ENCODE data around the gene RASD1. TPM values are rescaled to one million over a fixed set of nuclear protein-coding genes. Genes with fewer than 3 reads are reported as not detected.

RASD1 gene
- total RNA-seq, 1 donor from 2014 or later, result 1.0 TPM

- ATAC-seq (ENCODE audit: low read depth), result no peak
- CTCF ChIA-PET, result no interaction called here
Observed at GRCh38 chr17:17502741-17503565, 6.8 kb upstream of the RASD1 start.

GRCh38 chr17:17500999-17501605 lies 4.9 kb upstream of the RASD1 start:
- TF ChIP-seq CTCF (IDR thresholded peaks at IDR 0.05), result no peak
- Mint-ChIP-seq H3K36me3 (ENCODE audit: low read depth) (no peaks in the 10 kb centered on the region), H3K27me3 (peaks cover 3% of the 10 kb centered on the region), H3K4me3 (no peak overlapping the region), H3K4me1 (peaks cover 3% of the 10 kb centered on the region), H3K27ac (no peak overlapping the region), H3K9me3 (no peaks in the 10 kb centered on the region)
- CTCF ChIA-PET, result no interaction called here
- POLR2A ChIA-PET, result no interaction called here
- DNase-seq (no peak), ATAC-seq (ENCODE audit: low read depth) (no peak)
- intact Hi-C loops (cut with micrococcal nuclease), result no loop called here

More at GRCh38 chr17:17502741-17503565, 6.8 kb upstream of the RASD1 start:
- intact Hi-C loops (cut with micrococcal nuclease), result no loop called here
- no peaks in the 10 kb centered on the region for H3K36me3 Mint-ChIP-seq (ENCODE audit: low read depth)
- no peak overlapping the region for H3K27ac Mint-ChIP-seq
- H3K27me3 Mint-ChIP-seq, result peaks cover 3% of the 10 kb centered on the region
- H3K9me3 Mint-ChIP-seq, result no peaks in the 10 kb centered on the region
- no peak for TF ChIP-seq CTCF (IDR thresholded peaks at IDR 0.05)
- H3K4me3 Mint-ChIP-seq, result no peak overlapping the region
- POLR2A ChIA-PET, result no interaction called here
- H3K4me1 Mint-ChIP-seq, result no peaks in the 10 kb centered on the region
- no peak for DNase-seq

- intact Hi-C loops (cut with micrococcal nuclease), result loop anchor here (10.0 kb wide), 1 partner anchor 65 kb away; no protein-coding TSS in a partner anchor
- no peak overlapping the region for H3K4me3 Mint-ChIP-seq
- peaks cover 10% of the 10 kb centered on the region for H3K27me3 Mint-ChIP-seq
- no peaks in the 10 kb centered on the region for H3K9me3 Mint-ChIP-seq
- CTCF ChIA-PET, result no interaction called here
- DNase-seq (no peak), ATAC-seq (ENCODE audit: low read depth) (no peak)
- H3K4me1 Mint-ChIP-seq, result peaks cover 13% of the 10 kb centered on the region
- H3K27ac Mint-ChIP-seq, result no peak overlapping the region
- H3K36me3 Mint-ChIP-seq (ENCODE audit: low read depth), result no peaks in the 10 kb centered on the region
- POLR2A ChIA-PET, result no interaction called here
- TF ChIP-seq CTCF (IDR thresholded peaks at IDR 0.05), result no peak
Observed at GRCh38 chr17:17499402-17500145, 3.4 kb upstream of the RASD1 start.

DNA sequence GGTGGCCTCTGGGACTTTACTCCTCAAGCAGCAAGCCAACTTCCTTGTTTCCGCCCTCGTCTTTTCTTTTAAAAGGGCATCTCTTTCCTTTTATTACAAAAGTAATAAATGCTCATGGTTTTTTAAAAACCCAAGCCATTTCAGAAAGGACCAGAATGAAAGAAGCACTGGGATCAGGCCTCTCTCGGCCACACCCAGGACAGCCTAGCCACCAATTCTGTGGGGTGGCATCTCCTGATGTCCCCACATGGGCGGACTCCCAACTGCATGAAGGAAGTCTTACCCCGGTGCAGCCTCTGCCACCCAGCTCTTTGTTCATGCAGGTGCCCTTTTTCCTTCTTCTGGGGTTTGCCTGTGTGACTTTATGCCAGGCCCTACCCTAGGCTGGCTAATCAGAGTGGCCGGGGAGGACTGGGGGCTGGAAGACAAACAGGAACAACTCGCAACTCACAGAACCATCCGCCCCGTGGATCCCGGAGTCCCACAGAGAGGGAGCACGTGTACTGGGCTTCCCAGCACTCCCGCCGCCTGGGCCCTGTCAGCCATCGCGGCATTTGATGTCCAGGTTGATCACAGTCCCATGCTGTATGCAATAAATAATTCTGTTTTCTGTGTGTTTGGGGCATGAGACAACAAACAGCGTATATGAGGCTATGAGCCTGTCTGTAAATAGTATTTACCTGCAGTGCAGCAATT lies 2.6 kb upstream of the RASD1 start:
- H3K27me3 Mint-ChIP-seq, result peaks cover 12% of the 10 kb centered on the region
- H3K4me1 Mint-ChIP-seq, result peaks cover 17% of the 10 kb centered on the region
- ChIA-PET CTCF (no interaction called here), POLR2A (no interaction called here)
- H3K4me3 Mint-ChIP-seq, result no peak overlapping the region
- no peaks in the 10 kb centered on the region for H3K36me3 Mint-ChIP-seq (ENCODE audit: low read depth)
- no peaks in the 10 kb centered on the region for H3K9me3 Mint-ChIP-seq
- ATAC-seq (ENCODE audit: low read depth), result no peak
- no peak for DNase-seq
- no peak overlapping the region for H3K27ac Mint-ChIP-seq
- TF ChIP-seq CTCF (IDR thresholded peaks at IDR 0.05), result no peak
- intact Hi-C loops (cut with micrococcal nuclease), result loop anchor here (10.0 kb wide), 1 partner anchor 66 kb away; no protein-coding TSS in a partner anchor

Measured in activated B cell treated with CpG ODN at 0.5 μM for 24 hours (primary cell).